Vagina (tissue), 2 donors: ENCODE measurements around the gene COBL.

Experiments used
- POLR2A ChIP-seq, 2 donors: fragments of 450-650 bp; IDR thresholded peaks; one replicate each; pipeline ENCODE4 v1.6.1; 2017; ENCODE audit warnings: antibody characterized with exemption in 2 of 2, mild to moderate bottlenecking in 2 of 2, moderate library complexity in 2 of 2
- TF ChIP-seq, protein P1 (sequence below), 3 experiments: fragments of 450-650 bp in 2 of 3; fragments of 200-600 bp in 1 of 3; sonication (generic) in 1 of 3; IDR thresholded peaks; one replicate each; pipeline ENCODE4 v1.5.1; 2017 to 2019; ENCODE audit warnings: antibody characterized with exemption in 3 of 3, mild to moderate bottlenecking in 2 of 3, moderate library complexity in 2 of 3

DNA sequence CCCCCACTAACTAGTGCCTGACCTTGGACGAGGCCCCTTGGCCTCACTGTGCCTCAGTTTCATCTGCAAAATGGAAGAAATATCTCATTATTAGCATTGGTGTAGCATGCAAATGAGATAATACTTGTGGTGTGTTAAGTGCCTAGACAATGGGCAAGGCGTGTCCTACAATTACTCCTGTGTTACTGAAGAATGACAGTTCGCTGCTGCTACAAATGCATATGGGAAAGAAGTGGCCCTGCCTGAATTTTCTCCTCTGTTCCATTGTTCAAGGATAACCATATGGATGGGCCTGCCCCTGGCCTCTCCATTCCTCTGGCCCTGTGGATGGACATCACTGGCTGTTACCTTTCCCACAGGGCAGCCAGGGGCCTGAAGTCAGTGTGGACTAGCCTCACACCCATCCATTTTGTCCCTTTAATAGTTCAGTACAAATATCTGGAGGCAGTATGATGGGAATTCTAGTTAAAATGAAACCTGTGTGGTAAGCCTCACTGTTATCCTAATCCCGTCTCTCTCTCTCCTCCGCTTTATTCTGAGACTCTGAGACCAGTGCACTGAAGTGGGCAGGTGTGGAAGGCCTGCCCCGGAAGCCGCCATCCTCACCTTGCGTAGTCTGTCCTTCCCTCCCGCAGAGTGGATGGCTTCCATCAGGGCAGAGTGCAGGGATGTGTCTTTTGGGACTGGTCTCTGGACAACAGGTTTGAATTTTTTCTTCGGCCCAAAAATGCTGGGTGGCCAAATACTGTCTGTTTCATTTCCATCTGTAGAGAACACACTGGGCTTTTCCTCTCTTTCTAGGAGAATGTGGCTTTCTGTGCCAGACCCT is 289.3 kb downstream of the COBL start:
- TF ChIP-seq POLR2A (IDR thresholded peaks at IDR 0.05) = no peak
- TF ChIP-seq, protein P1, sequence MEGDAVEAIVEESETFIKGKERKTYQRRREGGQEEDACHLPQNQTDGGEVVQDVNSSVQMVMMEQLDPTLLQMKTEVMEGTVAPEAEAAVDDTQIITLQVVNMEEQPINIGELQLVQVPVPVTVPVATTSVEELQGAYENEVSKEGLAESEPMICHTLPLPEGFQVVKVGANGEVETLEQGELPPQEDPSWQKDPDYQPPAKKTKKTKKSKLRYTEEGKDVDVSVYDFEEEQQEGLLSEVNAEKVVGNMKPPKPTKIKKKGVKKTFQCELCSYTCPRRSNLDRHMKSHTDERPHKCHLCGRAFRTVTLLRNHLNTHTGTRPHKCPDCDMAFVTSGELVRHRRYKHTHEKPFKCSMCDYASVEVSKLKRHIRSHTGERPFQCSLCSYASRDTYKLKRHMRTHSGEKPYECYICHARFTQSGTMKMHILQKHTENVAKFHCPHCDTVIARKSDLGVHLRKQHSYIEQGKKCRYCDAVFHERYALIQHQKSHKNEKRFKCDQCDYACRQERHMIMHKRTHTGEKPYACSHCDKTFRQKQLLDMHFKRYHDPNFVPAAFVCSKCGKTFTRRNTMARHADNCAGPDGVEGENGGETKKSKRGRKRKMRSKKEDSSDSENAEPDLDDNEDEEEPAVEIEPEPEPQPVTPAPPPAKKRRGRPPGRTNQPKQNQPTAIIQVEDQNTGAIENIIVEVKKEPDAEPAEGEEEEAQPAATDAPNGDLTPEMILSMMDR (IDR thresholded peaks at IDR 0.05) = no peak
